Suprapubic skin (tissue), 3 donors: Measurements from ENCODE around the gene DIAPH2.

Experiments used
- CTCF ChIP-seq, 2 donors: fragments of 200-600 bp in 1 of 2; fragments of 450-650 bp in 1 of 2; sonication (generic) in 1 of 2; IDR thresholded peaks; one replicate each; pipeline ENCODE4 v1.5.1; 2016 to 2019; ENCODE audit warnings: antibody characterized with exemption in 2 of 2, mild to moderate bottlenecking in 1 of 2, moderate library complexity in 1 of 2
- POLR2A ChIP-seq, 2 donors: fragments of 450-650 bp; IDR thresholded peaks; one replicate each; pipeline ENCODE4 v1.6.1; 2017; ENCODE audit warnings: antibody characterized with exemption in 2 of 2, mild to moderate bottlenecking in 2 of 2, moderate library complexity in 2 of 2

GRCh38 chrX:97429101-97429500 is 744.5 kb downstream of the DIAPH2 start:
- TF ChIP-seq CTCF (IDR thresholded peaks at IDR 0.05) (no peak), POLR2A (IDR thresholded peaks at IDR 0.05) (no peak)
